ENCODE measurements around the gene AMT. TPM values are rescaled to one million over a fixed set of nuclear protein-coding genes. Genes with fewer than 3 reads are reported as not detected.
"Not testable (repeated sequence)": the region's sequence is repeated elsewhere in the genome, so short reads cannot be mapped to it uniquely, and the experiment has no call there.

Gene AMT
- total RNA-seq, 1 experiment from 2014 or later = 1.5 TPM

DNA sequence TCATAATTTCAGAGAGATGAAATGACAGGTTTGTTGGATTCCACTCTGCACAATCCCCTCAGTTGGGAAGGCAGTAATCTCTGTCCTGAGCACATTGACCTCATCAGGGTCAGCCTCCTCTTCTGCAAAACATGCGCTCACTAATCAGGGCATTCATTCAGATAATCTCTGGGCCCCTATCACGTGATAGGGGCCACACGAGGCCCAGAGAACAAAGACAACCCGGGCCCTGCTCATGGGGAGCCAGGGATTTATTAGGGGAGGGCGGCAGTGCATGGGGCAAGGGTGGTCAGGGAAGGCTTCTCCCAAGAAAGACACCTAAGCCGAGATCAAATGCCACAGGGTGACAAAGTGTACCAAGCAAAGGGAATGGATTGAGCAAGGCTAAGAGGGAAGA, 8.9 kb downstream of the AMT start:
- Histone ChIP-seq H3K9me3 (replicated peaks) (no peaks in the 10 kb centered on the region), H3K27ac (peak overlapping the region; percentile 91), H3K36me3 (peaks cover 76% of the 10 kb centered on the region), H3K27me3 (replicated peaks) (no peaks in the 10 kb centered on the region), H3K4me1 (replicated peaks) (peaks cover 24% of the 10 kb centered on the region), H3K4me3 (peak overlapping the region; percentile 93)
- no peak for DNase-seq (ENCODE audit: low read depth in 1 of 2, low spot score in 2 of 2)

DNA sequence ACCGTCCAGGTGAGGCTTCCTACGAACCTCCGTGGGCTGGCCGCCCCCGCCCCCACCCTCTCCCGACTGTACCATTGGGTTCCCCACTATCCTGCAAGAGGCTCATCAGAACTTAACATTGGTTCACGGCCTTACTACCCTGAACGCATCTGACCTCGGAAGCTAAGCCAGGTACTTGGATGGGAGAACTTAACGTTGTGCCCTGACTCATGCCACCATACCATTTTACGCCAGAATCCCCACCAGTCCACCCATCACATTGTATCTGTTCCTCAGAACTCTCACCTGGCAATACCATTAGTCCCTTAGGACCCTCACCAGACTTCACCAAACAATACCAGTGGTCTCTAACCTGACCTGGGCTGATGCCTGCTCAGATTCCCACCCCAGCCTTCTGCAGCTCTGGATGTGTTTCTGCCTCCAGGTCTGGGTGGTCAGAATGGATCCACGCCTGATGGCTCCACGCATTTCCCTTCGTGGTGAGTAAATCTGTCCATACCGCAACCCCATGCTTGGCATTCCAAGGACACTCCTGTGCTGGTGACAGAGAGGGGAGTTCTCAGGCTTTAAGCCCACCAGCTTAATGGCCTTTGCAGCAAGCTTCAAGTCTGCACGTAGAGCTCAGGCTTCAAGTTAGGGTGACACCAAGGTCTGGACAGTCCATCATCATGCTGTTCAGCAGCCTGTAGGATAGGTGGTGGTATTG, 9.5 kb downstream of the AMT start:
- Histone ChIP-seq H3K27me3 (replicated peaks) (no peaks in the 10 kb centered on the region), H3K4me1 (replicated peaks) (peaks cover 24% of the 10 kb centered on the region), H3K36me3 (peaks cover 76% of the 10 kb centered on the region), H3K27ac (peak overlapping the region; percentile 91), H3K9me3 (replicated peaks) (no peaks in the 10 kb centered on the region), H3K4me3 (peak overlapping the region; percentile 93)
- peak in 1 of 2 experiments; percentile 23 for DNase-seq (ENCODE audit: low read depth in 1 of 2, low spot score in 2 of 2)

DNA sequence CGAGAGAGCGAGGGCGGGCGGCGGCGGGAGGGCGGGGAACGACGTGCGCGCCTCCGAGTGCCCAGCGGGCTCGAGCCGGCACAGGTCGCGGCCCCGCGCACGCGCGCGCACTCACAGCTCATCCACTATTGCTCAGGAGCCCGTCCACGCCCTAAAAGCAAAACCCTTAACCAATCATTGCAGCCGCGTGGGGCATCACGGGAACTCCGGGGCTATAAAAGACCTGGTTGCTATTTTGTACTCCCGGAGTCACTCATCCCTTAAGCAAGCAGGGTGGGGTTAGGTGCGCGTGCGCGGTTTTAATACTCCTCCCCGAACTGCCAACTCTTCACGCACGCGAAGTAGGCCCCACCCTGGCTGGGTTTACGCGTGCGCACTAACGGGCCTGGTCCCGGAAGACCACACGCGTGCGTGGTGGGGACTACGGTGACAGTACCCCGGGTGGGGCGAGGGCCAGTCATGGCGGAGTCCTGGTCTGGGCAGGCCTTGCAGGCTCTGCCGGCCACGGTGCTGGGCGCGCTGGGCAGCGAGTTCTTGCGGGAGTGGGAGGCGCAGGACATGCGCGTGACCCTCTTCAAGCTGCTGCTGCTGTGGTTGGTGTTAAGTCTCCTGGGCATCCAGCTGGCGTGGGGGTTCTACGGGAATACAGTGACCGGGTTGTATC, 10.2 kb downstream of the AMT start, which contains the start of the genes RHOA and TCTA:
Gene RHOA (minus strand): TSS at position 9 of the 664 bp plus-strand sequence. CDS start 36,387 bp downstream, outside the sequence.
Gene TCTA (plus strand): TSS at position 456 of the 664 bp plus-strand sequence. CDS start 4 bp downstream, at position 460.
- Histone ChIP-seq H3K4me1 (replicated peaks) (peaks cover 24% of the 10 kb centered on the region), H3K27me3 (replicated peaks) (no peaks in the 10 kb centered on the region), H3K36me3 (peaks cover 70% of the 10 kb centered on the region), H3K27ac (peak within 1 kb of the TSS; percentile 97), H3K4me3 (peak within 1 kb of the TSS; percentile 93), H3K9me3 (replicated peaks) (no peaks in the 10 kb centered on the region)
- DNase-seq (ENCODE audit: low read depth in 1 of 2, low spot score in 2 of 2) = peak; percentile 99

DNA sequence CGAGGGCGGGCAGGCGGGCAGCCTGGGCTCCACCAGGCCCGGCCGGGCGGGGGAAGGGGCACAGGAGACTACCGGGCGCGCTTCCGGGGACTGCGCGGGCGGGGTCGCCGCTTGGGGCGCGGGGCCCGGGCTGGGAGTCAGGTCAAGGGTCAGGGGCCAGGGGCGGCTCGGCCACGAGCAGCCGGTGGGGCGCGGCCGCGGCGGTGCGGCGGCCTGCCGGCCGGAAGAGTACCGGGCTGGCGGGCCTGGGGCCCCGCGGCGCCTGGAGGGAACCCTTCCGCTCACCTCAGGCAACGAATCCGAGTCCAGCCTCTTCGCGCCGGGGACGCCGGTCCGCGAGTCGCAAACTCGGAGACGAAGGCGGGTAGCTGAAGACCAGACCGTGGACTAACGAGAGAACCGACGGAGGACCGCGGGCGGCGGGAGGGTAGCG, 10.7 kb downstream of the AMT start:
- H3K4me3 ChIP-seq = peak overlapping the region; percentile 93
- H3K27ac ChIP-seq = peak overlapping the region; percentile 97
- DNase-seq (ENCODE audit: low read depth in 1 of 2, low spot score in 2 of 2) = no peak
- H3K27me3 ChIP-seq (replicated peaks) = no peaks in the 10 kb centered on the region
- peaks cover 24% of the 10 kb centered on the region for H3K4me1 ChIP-seq (replicated peaks)
- no peaks in the 10 kb centered on the region for H3K9me3 ChIP-seq (replicated peaks)
- H3K36me3 ChIP-seq = peaks cover 65% of the 10 kb centered on the region

DNA sequence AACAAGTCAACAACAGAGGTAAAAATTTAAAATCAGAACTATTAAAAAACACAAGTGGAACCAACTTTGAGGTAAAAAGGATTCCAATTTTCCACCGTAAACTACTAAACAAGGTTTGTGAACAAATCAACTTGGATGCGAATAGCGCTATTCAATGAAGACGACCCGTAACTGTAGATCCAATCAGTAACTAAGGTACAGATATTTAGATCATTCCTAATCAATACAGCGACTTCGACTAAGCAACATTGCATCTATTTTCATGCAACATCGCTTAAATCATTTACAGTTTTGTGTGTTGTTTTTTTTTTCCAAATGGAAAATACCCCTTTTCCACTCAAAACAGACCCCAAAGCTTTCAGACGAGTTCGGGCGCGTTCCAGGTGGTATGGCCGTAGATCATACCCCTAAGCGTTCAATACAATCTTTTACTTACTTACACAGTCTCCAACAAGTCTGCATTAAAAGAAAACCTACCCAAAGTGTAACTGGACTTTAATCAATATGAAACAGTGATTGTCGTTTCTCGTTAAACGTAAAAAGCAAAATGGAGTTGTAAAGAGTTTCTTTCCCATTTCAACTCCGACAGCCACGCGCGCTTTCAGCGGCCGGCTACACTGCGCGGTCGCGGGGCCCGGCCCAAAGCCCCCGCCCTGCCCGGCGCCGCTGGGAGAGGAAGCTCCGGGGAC, 11.3 kb downstream of the AMT start:
- peaks cover 59% of the 10 kb centered on the region for H3K36me3 ChIP-seq
- peak overlapping the region; percentile 97 for H3K27ac ChIP-seq
- peak overlapping the region; percentile 93 for H3K4me3 ChIP-seq
- no peaks in the 10 kb centered on the region for H3K27me3 ChIP-seq (replicated peaks)
- H3K9me3 ChIP-seq (replicated peaks) = no peaks in the 10 kb centered on the region
- DNase-seq (ENCODE audit: low read depth in 1 of 2, low spot score in 2 of 2) = peak in 1 of 2 experiments; percentile 32
- peaks cover 26% of the 10 kb centered on the region for H3K4me1 ChIP-seq (replicated peaks)

DNA sequence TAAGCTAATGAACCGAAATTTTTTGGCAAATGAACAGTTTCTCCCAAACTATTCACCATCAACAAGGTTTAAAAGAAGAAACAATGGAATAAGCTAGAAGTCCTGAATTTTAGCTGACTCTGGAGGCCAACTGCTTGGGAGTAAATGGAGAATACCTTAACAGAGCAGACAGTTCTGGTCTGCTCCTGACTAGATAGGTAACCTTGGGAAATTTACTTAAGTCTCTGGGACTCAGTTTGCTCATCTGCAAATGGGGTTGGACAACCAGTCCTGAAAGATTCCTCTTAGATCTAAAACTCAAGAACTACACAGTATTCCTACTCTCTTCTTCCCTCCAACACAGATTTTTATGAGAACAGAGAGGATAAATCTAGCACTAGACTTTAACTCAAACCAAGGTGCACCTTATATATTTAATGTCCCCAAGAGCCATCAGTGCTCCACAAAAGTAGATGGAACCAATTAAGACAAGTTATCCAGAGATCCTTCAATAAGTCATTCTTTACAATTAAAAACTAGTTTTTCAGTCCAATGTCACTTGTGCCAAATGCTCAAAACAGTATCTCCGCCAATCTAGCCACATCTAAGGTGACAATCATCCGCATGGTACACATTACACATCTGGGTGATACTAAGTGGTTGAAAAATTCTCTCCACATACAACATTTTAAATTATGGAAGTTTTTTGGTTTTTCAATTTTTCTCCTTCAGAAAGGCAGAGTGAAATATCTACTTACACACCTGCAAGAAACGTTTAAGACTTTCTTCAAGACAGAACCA, 12.0 kb downstream of the AMT start:
- H3K36me3 ChIP-seq = peaks cover 59% of the 10 kb centered on the region
- no peaks in the 10 kb centered on the region for H3K27me3 ChIP-seq (replicated peaks)
- DNase-seq (ENCODE audit: low read depth in 1 of 2, low spot score in 2 of 2) = no peak
- peaks cover 30% of the 10 kb centered on the region for H3K4me1 ChIP-seq (replicated peaks)
- peak overlapping the region; percentile 97 for H3K27ac ChIP-seq
- H3K4me3 ChIP-seq = peak overlapping the region; percentile 93
- no peaks in the 10 kb centered on the region for H3K9me3 ChIP-seq (replicated peaks)

DNA sequence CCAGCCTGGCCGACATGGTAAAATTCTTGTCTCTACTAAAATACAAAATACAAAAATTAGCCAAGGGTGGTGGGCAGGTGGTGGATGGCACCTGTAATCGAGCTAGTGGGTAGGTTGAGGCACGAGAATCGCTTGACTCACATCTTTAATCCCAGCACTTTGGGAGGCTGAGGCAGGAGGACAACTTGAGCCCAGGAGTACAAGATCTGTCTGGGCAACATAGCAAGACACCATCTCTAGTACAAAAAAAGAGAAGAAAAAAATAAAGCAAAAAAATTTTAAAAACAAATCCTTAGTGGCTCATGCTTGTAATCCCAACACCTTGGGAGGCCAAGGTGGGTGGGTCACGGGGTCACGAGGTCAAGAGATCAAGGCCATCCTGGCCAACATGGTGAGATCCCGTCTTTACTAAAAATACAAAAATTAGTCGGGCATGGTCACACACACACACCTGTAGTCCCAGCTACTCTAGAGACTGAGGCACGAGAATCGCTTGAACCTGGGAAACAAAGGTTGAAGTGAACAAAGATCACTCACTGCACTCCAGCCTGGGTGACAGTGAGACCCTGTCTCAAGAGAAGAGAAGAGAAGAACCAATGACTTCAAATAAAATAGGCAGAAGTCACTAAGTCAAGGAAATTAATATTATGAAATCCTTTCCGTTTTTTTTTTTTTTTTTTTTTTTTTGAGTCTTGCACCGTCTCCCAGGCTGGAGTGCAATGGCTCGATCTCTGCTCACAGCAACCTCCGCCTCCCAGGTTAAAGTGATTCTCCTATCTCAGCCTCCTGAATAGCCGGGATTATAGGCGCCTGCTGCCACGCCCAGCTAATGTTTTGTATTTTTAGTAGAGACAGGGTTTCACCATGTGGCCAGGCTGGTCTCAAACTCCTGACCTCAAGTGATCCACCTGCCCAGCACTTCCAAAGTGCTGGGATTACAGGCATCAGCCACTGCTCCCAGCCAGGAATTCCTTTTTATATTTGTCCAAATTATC, 15.4 kb downstream of the AMT start:
- Histone ChIP-seq H3K9me3 (replicated peaks) (no peaks in the 10 kb centered on the region), H3K36me3 (peaks cover 45% of the 10 kb centered on the region), H3K4me1 (replicated peaks) (peaks cover 19% of the 10 kb centered on the region), H3K27ac (no peak overlapping the region), H3K27me3 (replicated peaks) (no peaks in the 10 kb centered on the region), H3K4me3 (no peak overlapping the region)
- DNase-seq (ENCODE audit: low read depth in 1 of 2, low spot score in 2 of 2) = no peak

DNA sequence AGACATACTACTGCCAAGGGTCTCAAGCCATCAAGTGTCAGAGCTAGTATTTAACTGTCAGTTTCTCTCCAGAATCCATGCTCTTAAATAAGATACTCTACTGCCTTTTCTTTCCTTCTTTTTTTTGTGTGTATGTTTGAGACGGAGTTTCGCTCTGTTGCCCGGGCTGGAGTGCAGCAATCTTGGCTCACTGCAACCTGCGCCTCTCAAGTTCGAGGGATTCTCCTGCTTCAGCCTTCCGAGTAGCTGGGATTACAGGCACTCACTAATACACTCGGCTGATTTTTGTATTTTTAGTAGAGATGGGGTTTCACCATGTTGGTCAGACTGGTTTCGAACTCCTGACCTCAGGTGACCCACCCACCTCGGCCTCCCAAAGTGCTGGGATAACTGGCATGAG, 16.7 kb downstream of the AMT start:
- not testable (repeated sequence) for H3K9me3 ChIP-seq (replicated peaks); H3K27ac ChIP-seq; DNase-seq (ENCODE audit: low read depth in 1 of 2, low spot score in 2 of 2); H3K27me3 ChIP-seq (replicated peaks); H3K4me3 ChIP-seq
- H3K36me3 ChIP-seq = peaks cover 42% of the 10 kb centered on the region
- peaks cover 19% of the 10 kb centered on the region for H3K4me1 ChIP-seq (replicated peaks)

DNA sequence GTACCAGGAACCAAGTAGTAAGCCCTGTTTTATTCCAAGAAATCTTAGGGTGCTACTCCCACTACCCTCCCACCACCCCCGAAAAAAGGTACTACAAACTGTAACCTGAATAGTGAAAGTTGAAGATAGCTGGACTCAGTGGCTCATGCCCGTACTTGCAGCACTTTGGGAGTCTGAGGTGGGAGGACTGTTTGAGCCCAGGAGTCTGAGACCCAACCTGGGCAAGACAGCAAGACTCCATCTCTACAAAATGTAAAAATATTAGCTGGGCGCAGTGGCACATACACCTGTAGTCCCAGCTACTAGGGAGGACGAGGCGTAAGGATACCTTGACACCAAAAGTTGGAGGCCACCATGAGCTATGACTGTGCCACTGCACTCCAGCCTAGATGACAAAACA, 18.4 kb downstream of the AMT start:
- no peak for DNase-seq (ENCODE audit: low read depth in 1 of 2, low spot score in 2 of 2)
- peaks cover 32% of the 10 kb centered on the region for H3K36me3 ChIP-seq
- no peak overlapping the region for H3K27ac ChIP-seq
- no peaks in the 10 kb centered on the region for H3K9me3 ChIP-seq (replicated peaks)
- H3K27me3 ChIP-seq (replicated peaks) = no peaks in the 10 kb centered on the region
- H3K4me1 ChIP-seq (replicated peaks) = peaks cover 6% of the 10 kb centered on the region
- H3K4me3 ChIP-seq = no peak overlapping the region

DNA sequence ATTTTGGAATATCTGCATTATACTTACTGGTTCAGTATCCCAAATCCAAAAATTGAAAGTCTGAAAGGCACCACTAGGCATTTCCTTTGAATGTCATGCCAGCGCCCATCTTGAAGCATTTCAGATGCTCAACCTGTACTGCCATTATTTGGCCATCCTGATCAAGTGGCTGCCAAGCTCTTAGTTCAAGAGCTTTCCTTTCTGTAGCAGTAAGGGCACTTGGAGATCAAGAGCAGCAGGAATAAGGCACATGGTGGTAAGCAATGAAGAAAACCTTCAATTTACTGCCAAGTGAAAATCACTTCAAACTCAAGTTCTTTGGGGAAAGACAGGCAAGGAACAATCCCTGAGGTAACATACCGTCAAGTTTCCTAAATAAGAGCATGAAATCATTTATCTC, 20.5 kb downstream of the AMT start:
- no peak for DNase-seq (ENCODE audit: low read depth in 1 of 2, low spot score in 2 of 2)
- Histone ChIP-seq H3K27ac (no peak overlapping the region), H3K4me1 (replicated peaks) (peaks cover 6% of the 10 kb centered on the region), H3K27me3 (replicated peaks) (no peaks in the 10 kb centered on the region), H3K36me3 (peaks cover 40% of the 10 kb centered on the region), H3K9me3 (replicated peaks) (no peaks in the 10 kb centered on the region), H3K4me3 (no peak overlapping the region)

DNA sequence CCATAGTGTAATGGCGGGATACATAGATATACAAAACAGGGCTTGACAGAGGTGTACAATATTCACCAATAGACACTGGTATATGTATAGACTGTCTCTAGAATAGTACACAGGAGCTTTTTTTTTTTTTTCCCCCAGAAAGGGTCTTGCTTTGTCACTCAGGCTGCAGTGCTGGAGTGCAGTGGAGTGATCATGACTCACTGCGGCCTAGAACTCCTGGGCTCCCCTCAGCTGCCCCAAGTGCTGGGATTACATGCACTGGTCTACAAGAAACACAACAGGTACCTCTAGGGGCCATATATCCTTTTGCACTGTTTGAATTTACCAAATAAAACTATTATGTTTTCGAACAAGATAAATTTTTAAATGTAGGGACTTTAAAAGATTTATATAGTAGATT, 22.8 kb downstream of the AMT start:
- DNase-seq (ENCODE audit: low read depth in 1 of 2, low spot score in 2 of 2) = no peak
- Histone ChIP-seq H3K4me1 (replicated peaks) (no peaks in the 10 kb centered on the region), H3K4me3 (no peak overlapping the region), H3K27me3 (replicated peaks) (no peaks in the 10 kb centered on the region), H3K9me3 (replicated peaks) (no peaks in the 10 kb centered on the region), H3K27ac (no peak overlapping the region), H3K36me3 (peaks cover 53% of the 10 kb centered on the region)

DNA sequence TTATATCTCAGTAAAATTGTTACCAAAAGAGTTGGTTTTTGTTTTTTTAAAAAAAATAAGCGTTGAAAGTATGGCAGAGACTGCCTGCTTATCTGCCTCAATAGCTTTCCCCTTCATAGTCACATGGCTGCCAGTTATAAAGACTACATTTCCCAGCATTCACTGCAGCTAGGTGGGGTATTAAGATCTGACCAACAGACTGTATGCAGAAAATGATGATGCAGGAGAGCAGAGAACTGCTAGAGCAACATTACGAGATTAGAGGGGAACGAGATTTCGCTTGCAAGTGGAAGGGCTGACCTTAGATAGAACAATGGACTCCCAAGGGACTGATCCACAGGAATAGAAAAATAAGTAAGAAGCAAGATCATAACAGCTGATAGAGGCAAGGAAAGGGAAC, 24.8 kb downstream of the AMT start:
- Histone ChIP-seq H3K9me3 (replicated peaks) (no peaks in the 10 kb centered on the region), H3K4me1 (replicated peaks) (no peaks in the 10 kb centered on the region), H3K4me3 (no peak overlapping the region), H3K36me3 (peaks cover 53% of the 10 kb centered on the region), H3K27me3 (replicated peaks) (no peaks in the 10 kb centered on the region), H3K27ac (no peak overlapping the region)
- DNase-seq (ENCODE audit: low read depth in 1 of 2, low spot score in 2 of 2) = no peak
